ENCODE measurements around the gene GRPEL2. TPM values are rescaled to one million over a fixed set of nuclear protein-coding genes. Genes with fewer than 3 reads are reported as not detected.

The GRPEL2 gene
- total and polyA plus RNA-seq, 2 of the 8 experiments (the other 6 are each of a cell fraction or from before 2014, with no cell fraction given) = 11.2 to 52.2 TPM

DNA sequence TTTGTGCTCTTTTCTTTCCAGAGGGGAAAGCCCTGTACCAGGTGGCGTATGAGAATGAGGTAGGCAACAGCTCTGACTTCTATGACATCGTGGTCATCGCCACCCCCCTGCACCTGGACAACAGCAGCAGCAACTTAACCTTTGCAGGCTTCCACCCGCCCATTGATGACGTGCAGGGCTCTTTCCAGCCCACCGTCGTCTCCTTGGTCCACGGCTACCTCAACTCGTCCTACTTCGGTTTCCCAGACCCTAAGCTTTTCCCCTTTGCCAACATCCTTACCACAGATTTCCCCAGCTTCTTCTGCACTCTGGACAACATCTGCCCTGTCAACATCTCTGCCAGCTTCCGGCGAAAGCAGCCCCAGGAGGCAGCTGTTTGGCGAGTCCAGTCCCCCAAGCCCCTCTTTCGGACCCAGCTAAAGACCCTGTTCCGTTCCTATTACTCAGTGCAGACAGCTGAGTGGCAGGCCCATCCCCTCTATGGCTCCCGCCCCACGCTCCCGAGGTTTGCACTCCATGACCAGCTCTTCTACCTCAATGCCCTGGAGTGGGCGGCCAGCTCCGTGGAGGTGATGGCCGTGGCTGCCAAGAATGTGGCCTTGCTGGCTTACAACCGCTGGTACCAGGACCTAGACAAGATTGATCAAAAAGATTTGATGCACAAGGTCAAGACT lies 22.8 kb downstream of the GRPEL2 start:
- H3K23ac ChIP-seq (ENCODE audit: insufficient read length) = no peak overlapping the region
- DNase-seq (ENCODE audit: low read depth in 1 of 2, low spot score in 2 of 2) (no peak), FAIRE-seq (no peak)
- H3K4ac ChIP-seq (replicated peaks; ENCODE audit: insufficient read length, low read depth, low read length) = no peak overlapping the region
- no peak overlapping the region for H2BK20ac ChIP-seq (ENCODE audit: low read length)
- H3K23me2 ChIP-seq (ENCODE audit: low read depth, low read length) = no peaks in the 10 kb centered on the region
- no peak overlapping the region; the same call in 1 of the 2 replicates for H2BK5ac ChIP-seq (ENCODE audit: low read depth, low read length)
- H3K27me3 ChIP-seq (replicated peaks in 1 of 4; ENCODE audit: control insufficient read depth in 3 of 4, extremely low read depth in 1 of 4, insufficient read depth in 3 of 4, low read length in 3 of 4) = no peaks in the 10 kb centered on the region
- H4K5ac ChIP-seq (ENCODE audit: insufficient read length, low read depth, low read length) = no peak overlapping the region
- H4K8ac ChIP-seq (ENCODE audit: extremely low read depth, insufficient read depth, low read length) = no peak overlapping the region
- peaks cover 0 to 3% of the 10 kb centered on the region in 2 experiments for H4K20me1 ChIP-seq (replicated peaks in 1 of 2; ENCODE audit: control insufficient read depth in 1 of 2, insufficient read depth in 2 of 2, low read length in 2 of 2)
- CTCF ChIA-PET (ENCODE audit: partially characterized antibody) = interaction anchor here (0.6 to 46.1 kb wide), 51 partner anchors 8 to 553 kb away, joined by 3 to 1310 read pairs (median 5); partner anchors contain the start of genes ARHGEF37, GRPEL2, IL17B and PCYOX1L
- peaks cover 0 to 3% (median 1%) of the 10 kb centered on the region in 4 experiments; a peak in 3 of 7 replicates for H3K4me1 ChIP-seq (replicated peaks in 1 of 4; ENCODE audit: control insufficient read depth in 3 of 4, insufficient read depth in 4 of 4, low read length in 3 of 4)
- no peak overlapping the region for H3K18ac ChIP-seq (ENCODE audit: extremely low read depth, low read length)
- no peak overlapping the region for H3K4me3 ChIP-seq (ENCODE audit: extremely low read depth in 1 of 4, insufficient read depth in 2 of 4, low read depth in 3 of 4, low read length in 4 of 4)
- H3K9ac ChIP-seq (replicated peaks in 1 of 4; ENCODE audit: extremely low read depth in 1 of 4, low read depth in 3 of 4, low read length in 3 of 4) = no peak overlapping the region
- H3K14ac ChIP-seq (ENCODE audit: insufficient read length) = no peak overlapping the region
- no peaks in the 10 kb centered on the region for H3K9me3 ChIP-seq (ENCODE audit: insufficient read depth in 2 of 2, low read depth in 1 of 2, low read length in 1 of 2)
- no peaks in the 10 kb centered on the region; a peak in 1 of 8 replicates for H3K36me3 ChIP-seq (ENCODE audit: control insufficient read depth in 2 of 4, insufficient read depth in 4 of 4, low read length in 3 of 4)
- H2BK120ac ChIP-seq (replicated peaks; ENCODE audit: low read depth, low read length) = no peak overlapping the region
- POLR2A ChIA-PET (ENCODE audit: partially characterized antibody) = interaction anchor here (0.8 to 1.8 kb wide), 4 partner anchors 8 to 23 kb away, joined by 3 to 12 read pairs (median 7); partner anchors contain the start of genes GRPEL2 and PCYOX1L
- no peak overlapping the region for H2AK5ac ChIP-seq (ENCODE audit: low read depth, low read length)
- H2BK15ac ChIP-seq (ENCODE audit: low read length) = peak overlapping the region; percentile 66; the same call in 1 of the 2 replicates
- no peak overlapping the region for H2AFZ ChIP-seq (ENCODE audit: low read length)
- H4K91ac ChIP-seq (replicated peaks; ENCODE audit: insufficient read length, low read length) = no peak overlapping the region
- H3K4me2 ChIP-seq (ENCODE audit: insufficient read depth in 1 of 2, low read depth in 2 of 2, low read length in 2 of 2) = no peak overlapping the region
- H2BK12ac ChIP-seq (ENCODE audit: low read depth, low read length) = peak overlapping the region; percentile 13; the same call in 1 of the 2 replicates
- no peaks in the 10 kb centered on the region for H3K79me1 ChIP-seq (ENCODE audit: low read depth, low read length)
- H3K27ac ChIP-seq (ENCODE audit: low read depth, low read length) = no peak overlapping the region
- H3K79me2 ChIP-seq (ENCODE audit: control insufficient read depth in 1 of 2, insufficient read depth in 2 of 2, low read length in 2 of 2) = no peaks in the 10 kb centered on the region
- WGBS, 2 experiments (ENCODE audit: extremely low coverage in 1 of 2, insufficient coverage in 1 of 2, insufficient read length in 1 of 2, insufficient replicate concordance in 2 of 2, low coverage in 1 of 2, low lambda C conversion rate in 2 of 2, missing lambda C conversion rate in 1 of 2) = 87% methylated on average over 22 of the region's 22 CpGs; no CpG with 5 or more reads in 1 of the 2 experiments
- no peak overlapping the region for H3K56ac ChIP-seq (replicated peaks; ENCODE audit: insufficient read length, low read depth, low read length)
- TF ChIP-seq, protein P1, sequence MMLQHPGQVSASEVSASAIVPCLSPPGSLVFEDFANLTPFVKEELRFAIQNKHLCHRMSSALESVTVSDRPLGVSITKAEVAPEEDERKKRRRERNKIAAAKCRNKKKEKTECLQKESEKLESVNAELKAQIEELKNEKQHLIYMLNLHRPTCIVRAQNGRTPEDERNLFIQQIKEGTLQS (IDR thresholded peaks at IDR 0.05; ENCODE audit: insufficient read depth, low read depth, low read length) = no peak
- TF ChIP-seq RBBP5 (IDR thresholded peaks at IDR 0.05; ENCODE audit: borderline replicate concordance, low read depth, low read length) (no peak), FOSL1 (IDR thresholded peaks at IDR 0.05; ENCODE audit: insufficient read depth, low read depth, low read length) (no peak), RXRA (IDR thresholded peaks at IDR 0.05; ENCODE audit: insufficient read depth, low read depth, low read length) (no peak), SIX5 (IDR thresholded peaks at IDR 0.05; ENCODE audit: low read depth, low read length) (no peak), KDM1A (IDR thresholded peaks at IDR 0.05; ENCODE audit: borderline replicate concordance, low read length) (no peak), RNF2 (IDR thresholded peaks at IDR 0.05; ENCODE audit: borderline replicate concordance, low read depth, low read length, missing control alignments, poor library complexity, severe bottlenecking) (no peak), JUND (IDR thresholded peaks at IDR 0.05; ENCODE audit: low read length) (no peak), SRF (IDR thresholded peaks at IDR 0.05; ENCODE audit: low read depth, low read length) (no peak)
- TF ChIP-seq, protein P2, sequence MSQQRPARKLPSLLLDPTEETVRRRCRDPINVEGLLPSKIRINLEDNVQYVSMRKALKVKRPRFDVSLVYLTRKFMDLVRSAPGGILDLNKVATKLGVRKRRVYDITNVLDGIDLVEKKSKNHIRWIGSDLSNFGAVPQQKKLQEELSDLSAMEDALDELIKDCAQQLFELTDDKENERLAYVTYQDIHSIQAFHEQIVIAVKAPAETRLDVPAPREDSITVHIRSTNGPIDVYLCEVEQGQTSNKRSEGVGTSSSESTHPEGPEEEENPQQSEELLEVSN (IDR thresholded peaks at IDR 0.05) = no peak

Measured in H1 (cell line).